B cell (primary cell): ENCODE measurements around the gene LSM3. TPM values are rescaled to one million over a fixed set of nuclear protein-coding genes. Genes with fewer than 3 reads are reported as not detected.

Experiments
- ATAC-seq: fragments of 200-7000 bp; cut with Tn5 transposase; one replicate; pipeline ENCODE4 v1.10.0; 2021; ENCODE audit warnings: low read depth, mild to moderate bottlenecking, moderate number of reproducible peaks, moderate library complexity
- CTCF ChIA-PET: fragments of 350-600 bp; sonication (Branson Sonifier 250); formaldehyde crosslinking; loops from one replicate; lab custom pipeline; 2021; ENCODE audit warnings: antibody characterized with exemption, inconsistent platforms; lab: Charles Lee
- POLR2A ChIA-PET: fragments of 350-600 bp; sonication (Branson Sonifier 250); formaldehyde crosslinking; loops from one replicate; lab custom pipeline; 2021; ENCODE audit warnings: antibody characterized with exemption; lab: Charles Lee
- DNase-seq: peaks from one replicate; pipeline ENCODE4 v3.0.0; 2013
- H2AFZ ChIP-seq: 2 replicates; pipeline ENCODE4 v1.6.1; 2012; ENCODE audit warnings: mild to moderate bottlenecking, low read depth, low read length; ENCODE audit not compliant: insufficient read depth, poor library complexity, severe bottlenecking
- H3K27ac ChIP-seq, 2 donors: 1 replicate in 1 of 2; 2 replicates in 1 of 2; pipeline ENCODE4 v1.5.1; 2012 to 2013; ENCODE audit warnings: low read length in 2 of 2, mild to moderate bottlenecking in 2 of 2, moderate library complexity in 1 of 2
- H3K27me3 ChIP-seq, 4 experiments: fragments of 200-600 bp in 1 of 4; sonication (generic) in 1 of 4; replicated peaks in 1 of 4; 1 replicate in 2 of 4; 2 replicates in 2 of 4; pipeline versions ENCODE4 v1.6.1 to v1.7.0; 2013 to 2016; ENCODE audit warnings: low read length in 3 of 4, mild to moderate bottlenecking in 2 of 4, mixed read lengths in 1 of 4, moderate library complexity in 1 of 4; ENCODE audit not compliant: insufficient read depth in 4 of 4, control insufficient read depth in 3 of 4; ENCODE audit errors: control extremely low read depth in 1 of 4
- H3K36me3 ChIP-seq, 2 experiments: replicated peaks in 1 of 2; 1 replicate in 1 of 2; 2 replicates in 1 of 2; pipeline versions ENCODE4 v1.6.1 to v1.7.1; 2013; ENCODE audit warnings: low read length in 1 of 2; ENCODE audit not compliant: insufficient read depth in 2 of 2, control insufficient read depth in 1 of 2; ENCODE audit errors: control extremely low read depth in 1 of 2, extremely low read depth in 1 of 2
- H3K4me1 ChIP-seq, 2 donors: fragments of 200-600 bp in 1 of 2; sonication (generic) in 1 of 2; 1 replicate in 1 of 2; 2 replicates in 1 of 2; pipeline versions ENCODE4 v1.5.1 to v1.6.1; 2013 to 2017; ENCODE audit warnings: low read length in 2 of 2; ENCODE audit not compliant: control insufficient read depth in 2 of 2, insufficient read depth in 2 of 2
- H3K4me2 ChIP-seq: replicated peaks from 2 replicates; pipeline ENCODE3; 2012; ENCODE audit warnings: mild to moderate bottlenecking, low read depth, low read length; ENCODE audit not compliant: poor library complexity, severe bottlenecking
- H3K4me3 ChIP-seq, 5 experiments: fragments of 200-600 bp in 1 of 5; sonication (generic) in 1 of 5; 1 replicate in 3 of 5; 2 replicates in 2 of 5; pipeline versions ENCODE4 v1.5.1 to v1.7.0; 2011 to 2016; ENCODE audit warnings: low read length in 4 of 5, mild to moderate bottlenecking in 4 of 5, low read depth in 2 of 5, control low read depth in 1 of 5, moderate library complexity in 1 of 5; ENCODE audit not compliant: insufficient read depth in 1 of 5; ENCODE audit errors: control extremely low read depth in 1 of 5, extremely low read depth in 1 of 5
- H3K79me2 ChIP-seq: fragments of 200-600 bp; sonication (generic); one replicate; pipeline ENCODE4 v1.6.0; 2016; ENCODE audit warnings: low read length; ENCODE audit not compliant: control insufficient read depth, insufficient read depth
- H3K9ac ChIP-seq: fragments of 200-600 bp; sonication (generic); 2 replicates; pipeline ENCODE4 v1.6.1; 2017; ENCODE audit warnings: mild to moderate bottlenecking, low read length, moderate library complexity
- H3K9me3 ChIP-seq, 3 donors: one replicate each; pipeline versions ENCODE4 v1.6.1 to v1.7.1; 2013; ENCODE audit warnings: low read length in 2 of 3; ENCODE audit not compliant: control insufficient read depth in 2 of 3, insufficient read depth in 1 of 3; ENCODE audit errors: control extremely low read depth in 1 of 3
- H4K20me1 ChIP-seq: 2 replicates; pipeline ENCODE4 v1.6.0; 2012; ENCODE audit warnings: mild to moderate bottlenecking, low read length; ENCODE audit not compliant: insufficient read depth, control insufficient read depth, poor library complexity, severe bottlenecking
- H3K27ac Mint-ChIP-seq: one replicate; pipeline ENCODE4 v1.8.0; 2021; ENCODE audit warnings: mixed read lengths
- H3K27me3 Mint-ChIP-seq: one replicate; pipeline ENCODE4 v1.8.0; 2021; ENCODE audit warnings: mixed read lengths
- H3K4me1 Mint-ChIP-seq: one replicate; pipeline ENCODE4 v1.8.0; 2021; ENCODE audit warnings: mixed read lengths
- H3K4me3 Mint-ChIP-seq: one replicate; pipeline ENCODE4 v1.8.0; 2021; ENCODE audit warnings: mixed read lengths
- H3K9me3 Mint-ChIP-seq: one replicate; pipeline ENCODE4 v1.8.0; 2022; ENCODE audit warnings: mixed read lengths; ENCODE audit not compliant: insufficient read depth
- EZH2 ChIP-seq: IDR thresholded peaks from 2 replicates; pipeline ENCODE4 v1.6.1; 2012; ENCODE audit warnings: borderline replicate concordance, low read depth, mild to moderate bottlenecking, moderate library complexity, low read length; ENCODE audit not compliant: insufficient read depth, poor library complexity, severe bottlenecking
- WGBS: methylation state at CpG from one replicate; pipeline ENCODE4 v1.1.5; 2013; ENCODE audit warnings: missing lambda C conversion rate; ENCODE audit not compliant: insufficient coverage; 5-methylcytosine and 5-hydroxymethylcytosine counted together
- intact Hi-C: fragments of 100-400 bp; cut with micrococcal nuclease; formaldehyde crosslinking; loops from one replicate; pipeline ENCODE4 v1.10.0; 2022
- polyA plus RNA-seq: library from polyadenylated mRNA; depleted of rRNA; stranded (reverse); fragments of >200 nt; gene quantifications from 2 replicates; pipeline ENCODE4 v1.2.3, GENCODE V29; 2012
- total RNA-seq, 2 donors: library from RNA; stranded (reverse); fragments of 120-200 nt in 1 of 2; gene quantifications; 1 replicate in 1 of 2; 2 replicates in 1 of 2; pipeline versions ENCODE4 v1.2.3 to v1.2.4, GENCODE V29; 2013 to 2022
- TF ChIP-seq, protein P1 (sequence below): fragments of 200-600 bp; IDR thresholded peaks from one replicate; pipeline ENCODE4 v1.8.0; 2022; ENCODE audit warnings: antibody characterized with exemption, mild to moderate bottlenecking

LSM3 gene
- total and polyA plus RNA-seq, 2 donors (not counting 1 experiment from before 2014, with no cell fraction given) = 2.8 to 10.0 TPM

DNA sequence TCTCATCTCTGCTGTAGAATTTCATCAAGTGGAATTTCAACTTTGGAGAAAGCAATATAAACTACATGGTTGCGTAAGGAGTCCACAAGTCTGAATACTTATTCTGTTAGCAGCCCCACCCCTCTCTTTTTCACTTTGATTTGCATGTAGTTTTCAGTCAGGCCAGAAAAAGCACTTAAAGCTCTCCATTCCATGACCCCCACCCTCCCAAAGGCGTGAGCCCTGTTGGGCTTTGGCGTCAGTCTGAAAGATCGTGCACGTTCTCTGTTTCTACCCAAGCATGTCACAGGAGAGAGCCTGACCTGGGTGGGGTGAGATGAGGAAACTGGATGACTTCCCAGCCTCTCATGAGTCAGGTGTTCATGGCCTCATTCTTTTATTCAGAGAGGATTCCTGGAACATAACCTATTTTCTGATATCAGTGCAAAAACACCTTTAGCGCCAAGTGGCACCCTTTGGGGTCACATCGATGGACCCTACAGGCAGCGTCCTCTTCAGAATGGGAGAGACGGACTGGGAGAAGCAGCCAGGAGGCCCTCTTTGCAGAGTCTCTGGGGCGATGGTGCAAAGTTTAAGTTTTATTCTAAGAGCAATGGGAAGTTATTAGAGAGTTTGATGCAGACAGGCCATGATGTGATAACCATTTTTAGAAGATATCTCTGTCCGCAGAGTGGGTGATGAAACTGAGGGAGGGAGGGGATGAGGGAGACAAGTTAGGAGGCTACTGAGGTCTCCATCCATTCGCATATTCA is 55.8 kb downstream of the LSM3 start:
- Histone ChIP-seq H3K4me2 (no peak overlapping the region), H4K20me1 (no peaks in the 10 kb centered on the region), H3K9me3 (peaks cover 4 to 14% (median 10%) of the 10 kb centered on the region in 3 donors), H3K27me3 (peaks cover 0 to 21% (median 8%) of the 10 kb centered on the region in 4 experiments), H3K36me3 (no peaks in the 10 kb centered on the region), H3K27ac (no peak overlapping the region), H3K4me3 (no peak overlapping the region), H3K9ac (no peak overlapping the region), H3K79me2 (no peaks in the 10 kb centered on the region), H2AFZ (no peak overlapping the region), H3K4me1 (no peaks in the 10 kb centered on the region)
- H3K4me3 Mint-ChIP-seq = no peak overlapping the region
- CTCF ChIA-PET = no interaction called here
- peaks cover 3% of the 10 kb centered on the region for H3K9me3 Mint-ChIP-seq
- no peak overlapping the region for H3K27ac Mint-ChIP-seq
- POLR2A ChIA-PET = no interaction called here
- peaks cover 51% of the 10 kb centered on the region for H3K27me3 Mint-ChIP-seq
- DNase-seq (no peak), ATAC-seq (no peak)
- 73% methylated on average over 6 of the region's 12 CpGs for WGBS
- intact Hi-C loops = no loop called here
- H3K4me1 Mint-ChIP-seq = peaks cover 1% of the 10 kb centered on the region
- TF ChIP-seq EZH2 = no peak
- TF ChIP-seq, protein P1, sequence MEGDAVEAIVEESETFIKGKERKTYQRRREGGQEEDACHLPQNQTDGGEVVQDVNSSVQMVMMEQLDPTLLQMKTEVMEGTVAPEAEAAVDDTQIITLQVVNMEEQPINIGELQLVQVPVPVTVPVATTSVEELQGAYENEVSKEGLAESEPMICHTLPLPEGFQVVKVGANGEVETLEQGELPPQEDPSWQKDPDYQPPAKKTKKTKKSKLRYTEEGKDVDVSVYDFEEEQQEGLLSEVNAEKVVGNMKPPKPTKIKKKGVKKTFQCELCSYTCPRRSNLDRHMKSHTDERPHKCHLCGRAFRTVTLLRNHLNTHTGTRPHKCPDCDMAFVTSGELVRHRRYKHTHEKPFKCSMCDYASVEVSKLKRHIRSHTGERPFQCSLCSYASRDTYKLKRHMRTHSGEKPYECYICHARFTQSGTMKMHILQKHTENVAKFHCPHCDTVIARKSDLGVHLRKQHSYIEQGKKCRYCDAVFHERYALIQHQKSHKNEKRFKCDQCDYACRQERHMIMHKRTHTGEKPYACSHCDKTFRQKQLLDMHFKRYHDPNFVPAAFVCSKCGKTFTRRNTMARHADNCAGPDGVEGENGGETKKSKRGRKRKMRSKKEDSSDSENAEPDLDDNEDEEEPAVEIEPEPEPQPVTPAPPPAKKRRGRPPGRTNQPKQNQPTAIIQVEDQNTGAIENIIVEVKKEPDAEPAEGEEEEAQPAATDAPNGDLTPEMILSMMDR = no peak
